ACC112 (cell line): Measurements from ENCODE around the gene KCNN3.
A peak's percentile ranks its signal among the peaks of the same experiment; 100 is the strongest.

Experiments used
- H2AFZ ChIP-seq: fragments of 200-600 bp; sonication (generic); one replicate; pipeline ENCODE4 v1.6.0; 2017; ENCODE audit warnings: antibody characterized with exemption, low read length; ENCODE audit not compliant: unreplicated experiment
- H3K27ac ChIP-seq: fragments of 200-600 bp; sonication (generic); 2 replicates; pipeline ENCODE4 v1.5.1; 2014; ENCODE audit warnings: low read depth, mild to moderate bottlenecking, antibody characterized with exemption, low read length, moderate library complexity
- H3K27me3 ChIP-seq: fragments of 200-600 bp; sonication (generic); 2 replicates; pipeline ENCODE4 v1.6.1; 2014; ENCODE audit warnings: mild to moderate bottlenecking, antibody characterized with exemption, low read length, moderate library complexity, mixed read lengths; ENCODE audit not compliant: insufficient read depth
- H3K36me3 ChIP-seq: fragments of 200-600 bp; sonication (generic); 2 replicates; pipeline ENCODE4 v1.6.1; 2016; ENCODE audit warnings: mild to moderate bottlenecking, antibody characterized with exemption, low read length, moderate library complexity, mixed read lengths; ENCODE audit not compliant: insufficient read depth
- H3K4me1 ChIP-seq: fragments of 200-600 bp; sonication (generic); one replicate; pipeline ENCODE4 v1.6.1; 2016; ENCODE audit warnings: low read length, mixed read lengths; ENCODE audit not compliant: insufficient read depth, unreplicated experiment, control insufficient read depth
- H3K4me3 ChIP-seq: fragments of 200-600 bp; sonication (generic); 2 replicates; pipeline ENCODE4 v1.5.1; 2014; ENCODE audit warnings: mild to moderate bottlenecking, low read depth, low read length
- H3K79me2 ChIP-seq: fragments of 200-600 bp; sonication (generic); one replicate; pipeline ENCODE4 v1.6.0; 2016; ENCODE audit warnings: low read length; ENCODE audit not compliant: control insufficient read depth, unreplicated experiment, insufficient read depth

KCNN3 gene

DNA sequence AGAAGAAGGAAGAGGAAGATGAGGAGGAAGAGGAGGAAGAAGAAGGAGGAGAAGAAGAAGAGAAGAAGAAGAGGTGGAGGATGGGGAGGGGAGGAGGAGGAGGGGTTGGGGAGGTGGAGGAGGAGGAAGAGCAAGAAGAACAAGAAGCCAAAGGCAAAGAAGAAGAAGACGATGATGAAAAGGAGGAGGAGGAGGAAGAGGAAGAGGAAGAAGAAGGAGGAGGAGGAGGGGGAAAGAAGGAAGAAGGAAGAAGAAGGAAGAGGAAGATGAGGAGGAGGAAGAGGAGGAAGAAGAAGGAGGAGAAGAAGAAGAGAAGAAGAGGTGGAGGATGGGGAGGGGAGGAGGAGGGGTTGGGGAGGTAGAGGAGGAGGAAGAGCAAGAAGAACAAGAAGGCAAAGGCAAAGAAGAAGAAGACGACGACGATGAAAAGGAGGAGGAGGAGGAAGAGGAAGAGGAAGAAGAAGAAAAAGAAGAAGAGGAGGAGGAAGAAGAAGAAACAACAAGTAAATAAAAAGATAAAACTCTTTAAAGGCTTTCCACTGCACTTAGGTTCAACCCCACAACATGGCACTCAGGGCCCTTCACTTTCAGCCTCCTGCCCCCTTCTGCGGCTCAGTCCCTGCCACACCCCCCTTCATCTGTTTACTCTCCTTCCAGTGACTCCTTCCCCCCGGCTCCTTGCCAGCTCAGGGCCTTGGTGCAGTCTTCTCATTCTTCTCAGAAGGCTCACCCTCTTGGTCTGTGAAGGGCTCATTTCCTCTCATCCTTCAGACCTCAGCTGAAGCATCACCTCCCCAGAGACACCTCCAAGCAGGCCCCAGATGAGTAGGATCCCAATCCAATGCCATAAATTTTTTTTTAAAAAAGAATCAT, 114.0 kb downstream of the KCNN3 start:
- Histone ChIP-seq H3K79me2 (no peaks in the 10 kb centered on the region), H3K4me3 (no peak overlapping the region), H2AFZ (no peak overlapping the region), H3K27me3 (peaks cover 25% of the 10 kb centered on the region), H3K27ac (no peak overlapping the region), H3K4me1 (peaks cover 9% of the 10 kb centered on the region), H3K36me3 (no peaks in the 10 kb centered on the region)

GRCh38 chr1:154753426-154753825, 116.7 kb downstream of the KCNN3 start:
- peaks cover 21% of the 10 kb centered on the region for H3K4me1 ChIP-seq
- no peaks in the 10 kb centered on the region for H3K79me2 ChIP-seq
- H3K4me3 ChIP-seq = no peak overlapping the region
- no peak overlapping the region for H3K27ac ChIP-seq
- peaks cover 6% of the 10 kb centered on the region; the same call in 1 of the 2 replicates for H3K27me3 ChIP-seq
- no peak overlapping the region for H2AFZ ChIP-seq
- no peaks in the 10 kb centered on the region for H3K36me3 ChIP-seq

DNA sequence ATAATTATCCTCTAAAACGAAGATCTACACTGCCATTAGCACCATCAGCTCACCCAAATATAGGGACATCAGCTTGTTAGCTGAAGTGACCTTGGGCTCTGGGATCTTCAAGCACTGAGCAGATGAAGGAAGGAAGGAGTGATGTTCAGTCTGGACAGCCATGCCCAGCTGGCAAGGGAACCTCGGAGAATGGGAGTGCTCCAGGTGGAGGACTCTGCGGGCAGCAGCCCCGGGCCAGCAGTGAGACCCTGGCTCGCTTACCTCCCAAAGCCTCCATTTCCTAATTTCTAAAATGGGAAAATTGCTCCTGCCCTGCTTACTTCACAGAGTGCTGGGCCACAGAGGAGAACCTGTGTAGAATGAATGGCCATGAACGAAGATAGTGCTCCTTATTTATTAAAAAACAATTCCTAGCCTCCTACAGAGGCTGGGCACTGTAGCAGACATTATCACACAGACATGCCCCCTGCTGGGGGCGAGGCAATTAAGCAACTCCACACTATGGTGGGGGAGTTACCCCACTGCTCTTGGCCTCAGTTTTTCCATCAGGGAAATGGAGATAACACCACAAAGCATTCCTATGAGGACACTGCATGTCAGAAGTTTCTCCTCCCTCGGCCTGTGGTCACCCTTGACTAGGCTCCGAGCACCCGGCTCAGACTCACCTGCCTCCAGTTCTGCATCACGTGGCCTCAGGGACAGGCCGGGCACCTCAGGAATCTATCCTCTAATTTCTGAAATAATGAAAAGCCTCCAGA, 117.6 kb downstream of the KCNN3 start:
- no peaks in the 10 kb centered on the region for H3K79me2 ChIP-seq
- peak overlapping the region; percentile 39; the same call in 1 of the 2 replicates for H3K27ac ChIP-seq
- no peaks in the 10 kb centered on the region for H3K36me3 ChIP-seq
- peaks cover 21% of the 10 kb centered on the region for H3K4me1 ChIP-seq
- H3K27me3 ChIP-seq = peaks cover 10% of the 10 kb centered on the region; the same call in 1 of the 2 replicates
- no peak overlapping the region for H3K4me3 ChIP-seq
- no peak overlapping the region for H2AFZ ChIP-seq

GRCh38 chr1:154751690-154752089, 118.4 kb downstream of the KCNN3 start:
- peaks cover 21% of the 10 kb centered on the region for H3K4me1 ChIP-seq

GRCh38 chr1:154750681-154751665, 119.1 kb downstream of the KCNN3 start:
- Histone ChIP-seq H3K27ac (peak overlapping the region; percentile 39; the same call in 1 of the 2 replicates), H3K79me2 (no peaks in the 10 kb centered on the region), H2AFZ (no peak overlapping the region), H3K36me3 (no peaks in the 10 kb centered on the region), H3K27me3 (peaks cover 12% of the 10 kb centered on the region; the same call in 1 of the 2 replicates), H3K4me3 (no peak overlapping the region), H3K4me1 (peaks cover 21% of the 10 kb centered on the region)

More at GRCh38 chr1:154751690-154752089, 118.4 kb downstream of the KCNN3 start:
- H3K4me3 ChIP-seq = no peak overlapping the region
- no peaks in the 10 kb centered on the region for H3K79me2 ChIP-seq
- H2AFZ ChIP-seq = no peak overlapping the region
- peaks cover 10% of the 10 kb centered on the region; the same call in 1 of the 2 replicates for H3K27me3 ChIP-seq
- peak overlapping the region; percentile 39; the same call in 1 of the 2 replicates for H3K27ac ChIP-seq
- H3K36me3 ChIP-seq = no peaks in the 10 kb centered on the region

DNA sequence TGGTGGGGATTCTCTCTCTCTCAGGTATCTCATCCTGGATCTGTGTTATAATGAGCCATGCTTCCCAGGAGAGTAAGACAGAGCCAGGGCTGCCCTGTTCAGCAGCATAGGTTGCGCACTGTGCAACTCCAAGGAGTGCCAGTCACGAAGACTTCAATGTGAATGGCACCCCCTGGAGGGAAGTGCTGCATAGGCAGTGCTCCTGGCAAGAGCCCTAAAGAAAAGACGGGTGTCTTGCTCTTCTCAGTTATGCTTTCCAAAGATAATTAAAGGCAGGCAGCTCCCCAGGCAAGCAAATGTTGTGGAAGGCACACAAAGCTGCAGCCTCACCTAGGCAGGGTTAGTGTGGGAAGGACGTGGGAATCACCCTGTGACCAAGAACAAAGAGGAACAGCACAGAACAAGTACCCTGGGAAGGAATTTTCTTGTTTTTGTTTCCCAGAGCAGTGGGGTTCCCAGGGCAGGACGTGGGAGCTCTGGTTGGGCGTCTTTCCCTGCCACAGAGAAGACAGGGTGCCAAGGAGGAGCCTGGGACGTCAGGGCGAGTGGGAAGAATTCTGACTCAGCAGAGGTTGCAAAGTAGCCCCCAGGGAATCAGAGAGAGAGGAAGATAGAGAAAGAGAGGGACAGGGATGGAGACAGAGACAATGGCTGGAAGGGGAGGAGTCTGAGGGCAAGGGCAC, 120.9 kb downstream of the KCNN3 start:
- H3K4me3 ChIP-seq = no peak overlapping the region
- peaks cover 21% of the 10 kb centered on the region for H3K4me1 ChIP-seq
- no peak overlapping the region for H2AFZ ChIP-seq
- H3K27me3 ChIP-seq = peaks cover 6% of the 10 kb centered on the region; the same call in 1 of the 2 replicates
- no peaks in the 10 kb centered on the region for H3K79me2 ChIP-seq
- H3K36me3 ChIP-seq = no peaks in the 10 kb centered on the region
- peak overlapping the region; percentile 66 for H3K27ac ChIP-seq

DNA sequence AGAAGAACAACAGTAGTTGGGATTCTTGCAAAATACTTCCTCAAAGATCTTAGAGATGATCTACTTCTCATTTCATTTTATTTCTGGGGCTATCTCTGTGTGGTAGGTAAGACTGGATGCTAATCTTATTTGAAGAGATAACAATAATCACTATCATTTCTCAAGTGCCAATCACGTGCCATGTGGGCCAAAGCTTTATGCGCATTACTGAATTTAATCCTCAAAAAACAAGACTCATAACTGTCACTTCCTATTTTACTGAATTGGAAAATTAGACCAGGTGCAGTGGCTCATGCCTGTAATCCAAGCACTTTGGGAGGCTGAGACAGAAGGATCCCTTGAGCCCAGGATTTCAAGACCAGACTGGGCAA, 121.7 kb downstream of the KCNN3 start:
- peaks cover 21% of the 10 kb centered on the region for H3K4me1 ChIP-seq
- H3K36me3 ChIP-seq = no peaks in the 10 kb centered on the region
- no peak overlapping the region for H3K27ac ChIP-seq
- no peak overlapping the region for H3K4me3 ChIP-seq
- no peak overlapping the region for H2AFZ ChIP-seq
- H3K79me2 ChIP-seq = no peaks in the 10 kb centered on the region
- H3K27me3 ChIP-seq = peaks cover 6% of the 10 kb centered on the region; the same call in 1 of the 2 replicates

- Histone ChIP-seq H3K4me1 (peaks cover 21% of the 10 kb centered on the region), H3K27me3 (peaks cover 6% of the 10 kb centered on the region; the same call in 1 of the 2 replicates), H3K79me2 (no peaks in the 10 kb centered on the region), H3K36me3 (no peaks in the 10 kb centered on the region), H3K4me3 (no peak overlapping the region), H3K27ac (no peak overlapping the region), H2AFZ (no peak overlapping the region)
These were observed 122.2 kb downstream of the KCNN3 start for GRCh38 chr1:154747740-154748404.

GRCh38 chr1:154747380-154747739, 122.7 kb downstream of the KCNN3 start:
- H3K4me3 ChIP-seq = no peak overlapping the region
- no peak overlapping the region for H3K27ac ChIP-seq
- no peak overlapping the region for H2AFZ ChIP-seq
- H3K4me1 ChIP-seq = peaks cover 21% of the 10 kb centered on the region
- no peaks in the 10 kb centered on the region for H3K36me3 ChIP-seq
- no peaks in the 10 kb centered on the region for H3K79me2 ChIP-seq
- H3K27me3 ChIP-seq = peaks cover 6% of the 10 kb centered on the region; the same call in 1 of the 2 replicates
